GM19239 (cell line): Measurements from ENCODE around the gene ULK1.

Experiments used
- DNase-seq: peaks from one replicate; pipeline ENCODE4 v3.0.0; 2011; ENCODE audit warnings: low spot score; ENCODE audit not compliant: insufficient read length
- FAIRE-seq: peaks from 2 replicates; lab custom pipeline; 2011; peaks lifted over from hg19 to GRCh38; lab: Jason Lieb, UNC

The ULK1 gene

GRCh38 chr12:131894313-131894860, at the start of gene ULK1:
Gene ULK1, plus strand, starts transcription at chr12:131894622. Its CDS starts 380 bp downstream, at chr12:131895002.
- peak; percentile 40 for FAIRE-seq

GRCh38 chr12:131844656-131845055, 49.8 kb upstream of the ULK1 start:
- FAIRE-seq (no peak), DNase-seq (no peak)

More at GRCh38 chr12:131894313-131894860, at the start of gene ULK1:
- DNase-seq: peak; percentile 100

GRCh38 chr12:131845121-131845520, 49.3 kb upstream of the ULK1 start:
- DNase-seq (no peak), FAIRE-seq (no peak)

GRCh38 chr12:131847456-131847855, 47.0 kb upstream of the ULK1 start:
- FAIRE-seq (no peak), DNase-seq (no peak)

GRCh38 chr12:131848753-131849152, 45.7 kb upstream of the ULK1 start:
- FAIRE-seq: no peak

GRCh38 chr12:131849700-131850553, 44.5 kb upstream of the ULK1 start:
- DNase-seq (no peak), FAIRE-seq (no peak)

More at GRCh38 chr12:131848753-131849152, 45.7 kb upstream of the ULK1 start:
- DNase-seq: no peak

- no peak for FAIRE-seq
- DNase-seq: no peak
These were observed 43.4 kb upstream of the ULK1 start for GRCh38 chr12:131850856-131851559.

GRCh38 chr12:131851741-131852550, 42.5 kb upstream of the ULK1 start:
- FAIRE-seq: no peak
- no peak for DNase-seq

- DNase-seq: no peak
- no peak for FAIRE-seq
These were observed 41.7 kb upstream of the ULK1 start for GRCh38 chr12:131852551-131853299.

- no peak for FAIRE-seq
- no peak for DNase-seq
These were observed 40.3 kb upstream of the ULK1 start for GRCh38 chr12:131853832-131854797.

GRCh38 chr12:131854861-131855476, 39.5 kb upstream of the ULK1 start:
- FAIRE-seq (no peak), DNase-seq (no peak)

GRCh38 chr12:131855521-131856142, 38.8 kb upstream of the ULK1 start:
- FAIRE-seq (no peak), DNase-seq (no peak)

- DNase-seq (no peak), FAIRE-seq (no peak)
These were observed 37.9 kb upstream of the ULK1 start for GRCh38 chr12:131856366-131857097.

GRCh38 chr12:131857908-131858850, 36.2 kb upstream of the ULK1 start:
- FAIRE-seq: no peak

GRCh38 chr12:131860472-131861260, 33.8 kb upstream of the ULK1 start:
- no peak for DNase-seq
- no peak for FAIRE-seq

More at GRCh38 chr12:131857908-131858850, 36.2 kb upstream of the ULK1 start:
- no peak for DNase-seq
